Peyer's patch (tissue), 4 donors: ENCODE measurements around the gene FAM120B. TPM values are rescaled to one million over a fixed set of nuclear protein-coding genes. Genes with fewer than 3 reads are reported as not detected.
A peak's percentile ranks its signal among the peaks of the same experiment; 100 is the strongest.

Source experiments
- DNase-seq, 3 donors: peaks; one replicate each; pipeline ENCODE4 v3.0.0-alpha.2; 2017 to 2019
- H3K27ac ChIP-seq, 4 donors: fragments of 200-600 bp; sonication (generic); one replicate each; pipeline ENCODE4 v1.5.1; 2016 to 2019
- H3K27me3 ChIP-seq, 2 donors: fragments of 200-600 bp; sonication (generic); one replicate each; pipeline ENCODE4 v1.5.1; 2019
- H3K36me3 ChIP-seq, 3 donors: fragments of 200-600 bp; sonication (generic); one replicate each; pipeline ENCODE4 v1.5.1; 2016 to 2019
- H3K4me1 ChIP-seq, 4 donors: fragments of 200-600 bp; sonication (generic); one replicate each; pipeline ENCODE4 v1.5.1; 2016 to 2019
- H3K4me3 ChIP-seq, 4 donors: fragments of 200-600 bp; sonication (generic); 1 replicate in 3 of 4; 2 replicates in 1 of 4; pipeline ENCODE4 v1.5.1; 2016 to 2019; ENCODE audit warnings: mild to moderate bottlenecking in 1 of 4
- H3K9me3 ChIP-seq, 4 donors: fragments of 200-600 bp; sonication (generic); one replicate each; pipeline ENCODE4 v1.5.1; 2016 to 2019; ENCODE audit warnings: mild to moderate bottlenecking in 1 of 4
- POLR2A ChIP-seq, 2 donors: fragments of 450-650 bp; IDR thresholded peaks; one replicate each; pipeline ENCODE4 v1.5.1; 2017; ENCODE audit warnings: antibody characterized with exemption in 2 of 2, mild to moderate bottlenecking in 2 of 2, moderate library complexity in 2 of 2
- total RNA-seq, 4 donors: library from RNA; depleted of rRNA; stranded (reverse); fragments of >200 nt; gene quantifications; one replicate each; pipeline ENCODE4 v1.1.0, GENCODE V29; 2016
- TF ChIP-seq, protein P1 (sequence below), 6 experiments: fragments of 450-650 bp in 4 of 6; fragments of 200-600 bp in 2 of 6; sonication (generic) in 1 of 6; IDR thresholded peaks; one replicate each; pipeline ENCODE4 v1.5.1; 2017 to 2019; ENCODE audit warnings: antibody characterized with exemption in 6 of 6, mild to moderate bottlenecking in 3 of 6, moderate library complexity in 1 of 6

The FAM120B gene
- total RNA-seq, 4 donors from 2014 or later, result 22.1 to 50.3 (median 38.1) TPM

- Histone ChIP-seq H3K27ac (peak overlapping the region; percentile 44 to 90 (median 79)), H3K36me3 (peaks cover 0 to 12% (median 0%) of the 10 kb centered on the region in 3 donors), H3K9me3 (no peaks in the 10 kb centered on the region), H3K4me3 (peak overlapping the region; percentile 49 to 78 (median 64)), H3K27me3 (peaks cover 0 to 25% of the 10 kb centered on the region in 2 donors), H3K4me1 (peaks cover 0 to 49% (median 18%) of the 10 kb centered on the region in 4 donors)
- peak in 1 of 3 donors; percentile 46 for DNase-seq
- TF ChIP-seq, protein P1, sequence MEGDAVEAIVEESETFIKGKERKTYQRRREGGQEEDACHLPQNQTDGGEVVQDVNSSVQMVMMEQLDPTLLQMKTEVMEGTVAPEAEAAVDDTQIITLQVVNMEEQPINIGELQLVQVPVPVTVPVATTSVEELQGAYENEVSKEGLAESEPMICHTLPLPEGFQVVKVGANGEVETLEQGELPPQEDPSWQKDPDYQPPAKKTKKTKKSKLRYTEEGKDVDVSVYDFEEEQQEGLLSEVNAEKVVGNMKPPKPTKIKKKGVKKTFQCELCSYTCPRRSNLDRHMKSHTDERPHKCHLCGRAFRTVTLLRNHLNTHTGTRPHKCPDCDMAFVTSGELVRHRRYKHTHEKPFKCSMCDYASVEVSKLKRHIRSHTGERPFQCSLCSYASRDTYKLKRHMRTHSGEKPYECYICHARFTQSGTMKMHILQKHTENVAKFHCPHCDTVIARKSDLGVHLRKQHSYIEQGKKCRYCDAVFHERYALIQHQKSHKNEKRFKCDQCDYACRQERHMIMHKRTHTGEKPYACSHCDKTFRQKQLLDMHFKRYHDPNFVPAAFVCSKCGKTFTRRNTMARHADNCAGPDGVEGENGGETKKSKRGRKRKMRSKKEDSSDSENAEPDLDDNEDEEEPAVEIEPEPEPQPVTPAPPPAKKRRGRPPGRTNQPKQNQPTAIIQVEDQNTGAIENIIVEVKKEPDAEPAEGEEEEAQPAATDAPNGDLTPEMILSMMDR (IDR thresholded peaks at IDR 0.05), result no peak
- TF ChIP-seq POLR2A (IDR thresholded peaks at IDR 0.05), result no peak
These were observed 16.6 kb upstream of the FAM120B start for GRCh38 chr6:170289951-170290295.

GRCh38 chr6:170290296-170291128, 16.0 kb upstream of the FAM120B start, which contains the start of gene DLL1:
Gene DLL1 (minus strand): TSS chr6:170291078. CDS start chr6:170290139, 939 bp downstream.
- Histone ChIP-seq H3K4me3 (peak within 1 kb of the TSS; percentile 49 to 78 (median 64)), H3K27ac (peak within 1 kb of the TSS; percentile 67 to 90 (median 79)), H3K4me1 (peaks cover 5 to 55% (median 21%) of the 10 kb centered on the region in 4 donors), H3K36me3 (peaks cover 0 to 7% (median 0%) of the 10 kb centered on the region in 3 donors), H3K9me3 (no peaks in the 10 kb centered on the region), H3K27me3 (peaks cover 0 to 31% of the 10 kb centered on the region in 2 donors)
- peak in 2 of 3 donors; percentile 75 to 76 for DNase-seq
- TF ChIP-seq, protein P1 (IDR thresholded peaks at IDR 0.05), result no peak
- TF ChIP-seq POLR2A (IDR thresholded peaks at IDR 0.05), result peak; percentile 54 to 61

DNA sequence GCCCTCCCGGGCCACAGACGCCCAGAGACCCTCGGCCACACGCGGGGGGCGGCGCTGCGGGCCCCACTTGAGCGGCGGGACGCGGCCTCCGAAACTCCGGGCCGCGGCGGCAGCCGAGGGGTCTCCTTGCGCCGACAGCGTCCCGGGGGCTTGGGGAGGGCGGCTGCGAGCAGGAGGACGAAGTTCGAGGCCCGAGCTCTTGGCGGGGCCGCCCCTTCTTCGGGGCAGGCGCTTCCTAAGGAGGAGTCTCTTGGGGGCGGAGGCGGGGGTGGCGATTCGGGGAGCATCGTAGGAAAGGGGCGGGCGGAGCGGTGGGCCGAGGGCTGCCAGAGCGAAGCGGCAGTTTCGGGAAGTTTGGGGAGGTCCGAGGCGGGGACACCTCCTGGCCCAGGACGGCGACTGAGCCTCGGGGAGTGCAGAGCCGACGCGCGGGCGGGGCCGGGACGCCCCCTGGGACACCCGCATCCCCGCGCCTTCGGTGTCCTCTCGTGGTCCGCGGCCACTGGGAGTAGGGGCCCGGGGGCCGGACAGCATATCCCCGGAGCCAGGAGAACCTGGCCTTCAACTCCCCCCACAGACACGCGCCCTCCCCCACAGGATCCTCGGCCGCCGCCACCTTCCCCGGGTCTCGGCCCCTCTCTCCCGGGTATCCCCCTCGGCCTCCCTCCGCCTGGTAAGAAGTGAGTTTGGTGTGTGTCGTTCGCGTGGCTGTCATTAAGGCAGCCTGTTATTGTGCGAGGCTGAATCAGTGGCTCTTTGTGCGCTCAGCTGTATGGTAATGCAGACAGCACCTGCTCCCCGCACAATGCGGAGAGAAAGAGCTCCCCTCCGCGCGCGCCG, 15.1 kb upstream of the FAM120B start:
- peak; percentile 57 to 87 (median 78) for DNase-seq
- Histone ChIP-seq H3K27me3 (peaks cover 0 to 40% of the 10 kb centered on the region in 2 donors), H3K9me3 (no peaks in the 10 kb centered on the region), H3K36me3 (peaks cover 0 to 7% (median 0%) of the 10 kb centered on the region in 3 donors), H3K27ac (peak overlapping the region; percentile 67 to 90 (median 79)), H3K4me3 (peak overlapping the region; percentile 49 to 78 (median 64)), H3K4me1 (peaks cover 5 to 65% (median 29%) of the 10 kb centered on the region in 4 donors)
- TF ChIP-seq, protein P1 (IDR thresholded peaks at IDR 0.05), result no peak
- peak in 1 of 2 donors; percentile 25 for TF ChIP-seq POLR2A (IDR thresholded peaks at IDR 0.05)

DNA sequence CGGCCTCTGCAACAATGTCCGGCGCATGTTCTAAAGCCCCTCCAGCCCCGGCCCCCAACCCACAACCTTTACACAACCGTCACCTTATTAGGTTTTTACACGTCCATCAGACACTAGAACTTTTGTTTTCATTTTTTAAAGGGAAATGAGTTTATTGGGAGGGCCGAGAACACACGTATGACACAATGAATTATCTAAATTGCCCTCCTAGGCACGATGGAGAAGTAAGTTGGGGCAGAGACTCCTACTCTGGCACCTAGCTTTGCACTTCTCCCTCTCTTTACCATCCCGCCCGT, 14.5 kb upstream of the FAM120B start:
- peak overlapping the region; percentile 49 to 78 (median 64) for H3K4me3 ChIP-seq
- H3K9me3 ChIP-seq, result no peaks in the 10 kb centered on the region
- no peak for TF ChIP-seq POLR2A (IDR thresholded peaks at IDR 0.05)
- TF ChIP-seq, protein P1 (IDR thresholded peaks at IDR 0.05), result no peak
- no peak for DNase-seq
- peak overlapping the region; percentile 67 to 90 (median 79) for H3K27ac ChIP-seq
- H3K4me1 ChIP-seq, result peaks cover 8 to 71% (median 32%) of the 10 kb centered on the region in 4 donors
- H3K36me3 ChIP-seq, result peaks cover 0 to 7% (median 0%) of the 10 kb centered on the region in 3 donors
- peaks cover 0 to 46% of the 10 kb centered on the region in 2 donors for H3K27me3 ChIP-seq

DNA sequence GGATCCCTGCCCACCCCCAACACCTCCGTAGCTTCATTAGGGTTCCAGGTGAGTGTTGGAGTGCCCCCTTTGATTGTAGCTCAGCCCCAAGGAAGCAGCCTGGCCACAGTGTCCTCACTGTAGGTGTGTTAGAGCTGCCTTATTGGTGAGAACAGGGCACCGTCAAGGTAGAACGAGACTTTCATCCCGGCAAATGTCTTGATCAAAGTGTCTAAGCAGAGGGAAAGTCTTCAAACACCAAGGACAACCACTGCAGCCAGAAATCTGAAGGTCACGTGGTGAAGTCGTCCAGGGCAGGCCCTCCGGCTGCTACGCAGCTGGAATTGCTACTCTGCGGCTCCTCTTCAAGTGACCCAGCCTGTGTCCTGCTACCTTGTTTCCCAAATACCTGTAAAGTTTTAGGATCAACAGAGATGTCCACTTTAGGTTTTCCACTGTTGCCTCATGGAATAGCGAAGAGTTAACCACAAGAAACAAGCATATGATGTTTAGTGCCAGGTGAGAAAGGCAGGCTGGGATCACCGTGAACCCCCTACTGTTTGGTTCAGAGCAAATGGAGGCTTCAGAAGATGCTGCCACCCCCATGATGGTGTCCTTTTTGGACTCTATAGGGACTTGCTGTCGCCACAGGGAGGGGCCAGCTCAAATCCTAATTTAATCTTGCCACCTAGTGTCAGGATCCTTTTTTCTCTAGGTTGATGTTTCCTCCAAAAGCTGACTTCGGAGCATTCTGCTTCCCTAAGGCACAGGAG, 14.0 kb upstream of the FAM120B start:
- H3K4me1 ChIP-seq, result peaks cover 9 to 74% (median 34%) of the 10 kb centered on the region in 4 donors

More for the DNA sequence above, 14.0 kb upstream of the FAM120B start:
- peak in 1 of 3 donors; percentile 52 for DNase-seq
- H3K9me3 ChIP-seq, result no peaks in the 10 kb centered on the region
- TF ChIP-seq, protein P1 (IDR thresholded peaks at IDR 0.05), result peak in 4 of 6 experiments; percentile 10 to 17 (median 12)
- TF ChIP-seq POLR2A (IDR thresholded peaks at IDR 0.05), result no peak
- H3K27me3 ChIP-seq, result peaks cover 0 to 51% of the 10 kb centered on the region in 2 donors
- peak overlapping the region in 3 of 4 donors; percentile 61 to 78 (median 68) for H3K4me3 ChIP-seq
- peaks cover 0 to 7% (median 0%) of the 10 kb centered on the region in 3 donors for H3K36me3 ChIP-seq
- peak overlapping the region in 3 of 4 donors; percentile 42 to 90 (median 84) for H3K27ac ChIP-seq
